Skeletal muscle cell (primary cell): Measurements from ENCODE around the gene RETREG1.

Source experiments
- DNase-seq: peaks from one replicate; pipeline ENCODE4 v3.0.0-alpha.2; 2010; ENCODE audit warnings: low read depth
- H3K4me3 ChIP-seq: 2 replicates; pipeline ENCODE4 v1.5.1; 2011; ENCODE audit warnings: low read depth, mild to moderate bottlenecking, control low read depth, low read length, moderate library complexity

The RETREG1 gene

GRCh38 chr5:16431490-16431889 is 185.3 kb downstream of the RETREG1 start:
- no peak for DNase-seq
- H3K4me3 ChIP-seq: no peak overlapping the region

GRCh38 chr5:16430349-16431089 is 186.3 kb downstream of the RETREG1 start:
- no peak overlapping the region for H3K4me3 ChIP-seq
- no peak for DNase-seq

GRCh38 chr5:16428359-16428758 is 188.4 kb downstream of the RETREG1 start:
- H3K4me3 ChIP-seq: no peak overlapping the region
- no peak for DNase-seq

GRCh38 chr5:16427587-16427986 is 189.2 kb downstream of the RETREG1 start:
- no peak for DNase-seq
- H3K4me3 ChIP-seq: no peak overlapping the region
